ENCODE data around the gene SNX27.

DNA sequence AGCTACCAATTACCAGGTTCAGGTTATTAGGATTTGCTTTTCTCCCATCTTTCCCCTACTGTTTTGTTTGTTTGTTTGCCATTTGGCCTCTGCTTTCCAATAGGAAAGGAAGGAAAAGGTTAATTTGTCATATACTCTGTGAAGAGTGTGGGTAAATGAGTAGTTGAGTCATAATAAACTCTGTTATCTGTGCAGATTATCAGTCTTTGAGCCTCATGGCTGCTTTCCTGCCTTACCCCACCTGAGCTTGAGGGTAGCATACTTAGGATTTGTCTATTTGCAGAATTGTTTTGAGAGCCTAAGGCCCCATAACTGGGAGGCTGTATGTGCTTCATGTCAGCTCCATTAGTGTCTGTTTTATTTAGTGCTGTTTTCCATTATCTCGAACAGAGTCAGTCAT is 32.9 kb upstream of the SNX27 start:
- TF ChIP-seq, protein P1, sequence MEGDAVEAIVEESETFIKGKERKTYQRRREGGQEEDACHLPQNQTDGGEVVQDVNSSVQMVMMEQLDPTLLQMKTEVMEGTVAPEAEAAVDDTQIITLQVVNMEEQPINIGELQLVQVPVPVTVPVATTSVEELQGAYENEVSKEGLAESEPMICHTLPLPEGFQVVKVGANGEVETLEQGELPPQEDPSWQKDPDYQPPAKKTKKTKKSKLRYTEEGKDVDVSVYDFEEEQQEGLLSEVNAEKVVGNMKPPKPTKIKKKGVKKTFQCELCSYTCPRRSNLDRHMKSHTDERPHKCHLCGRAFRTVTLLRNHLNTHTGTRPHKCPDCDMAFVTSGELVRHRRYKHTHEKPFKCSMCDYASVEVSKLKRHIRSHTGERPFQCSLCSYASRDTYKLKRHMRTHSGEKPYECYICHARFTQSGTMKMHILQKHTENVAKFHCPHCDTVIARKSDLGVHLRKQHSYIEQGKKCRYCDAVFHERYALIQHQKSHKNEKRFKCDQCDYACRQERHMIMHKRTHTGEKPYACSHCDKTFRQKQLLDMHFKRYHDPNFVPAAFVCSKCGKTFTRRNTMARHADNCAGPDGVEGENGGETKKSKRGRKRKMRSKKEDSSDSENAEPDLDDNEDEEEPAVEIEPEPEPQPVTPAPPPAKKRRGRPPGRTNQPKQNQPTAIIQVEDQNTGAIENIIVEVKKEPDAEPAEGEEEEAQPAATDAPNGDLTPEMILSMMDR (IDR thresholded peaks at IDR 0.05): no peak
- TF ChIP-seq POLR2A (IDR thresholded peaks at IDR 0.05): no peak
- no peak for TF ChIP-seq EP300 (IDR thresholded peaks at IDR 0.05)
